Measurements from ENCODE around the gene CLIC5.

The CLIC5 gene

DNA sequence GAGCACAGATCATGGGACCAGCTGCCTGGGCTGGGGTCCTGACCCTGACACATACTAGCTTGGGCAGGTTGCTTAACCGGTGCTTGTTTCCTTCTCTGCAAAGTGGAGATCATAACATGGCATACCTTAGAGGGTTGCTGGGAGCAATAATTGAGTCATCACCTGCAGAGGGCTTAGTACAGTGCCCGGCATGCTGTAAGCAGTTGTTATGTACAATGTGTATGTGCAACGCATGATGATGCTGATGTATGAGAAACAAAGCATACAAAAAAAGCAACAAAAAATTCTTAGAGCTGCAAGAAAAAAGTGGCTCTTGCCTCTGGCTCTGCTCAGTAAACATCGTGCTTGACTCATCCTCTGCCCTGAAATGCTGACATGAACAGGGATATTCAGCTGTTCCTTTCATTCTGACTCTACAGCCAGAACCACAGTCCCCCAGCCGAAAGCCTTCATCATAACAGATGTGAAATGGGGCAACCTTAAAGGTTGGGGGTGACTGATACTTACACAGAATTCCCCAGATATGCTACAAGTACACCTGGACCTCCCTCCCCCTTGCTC is 91.7 kb downstream of the CLIC5 start:
- no peak for DNase-seq

DNA sequence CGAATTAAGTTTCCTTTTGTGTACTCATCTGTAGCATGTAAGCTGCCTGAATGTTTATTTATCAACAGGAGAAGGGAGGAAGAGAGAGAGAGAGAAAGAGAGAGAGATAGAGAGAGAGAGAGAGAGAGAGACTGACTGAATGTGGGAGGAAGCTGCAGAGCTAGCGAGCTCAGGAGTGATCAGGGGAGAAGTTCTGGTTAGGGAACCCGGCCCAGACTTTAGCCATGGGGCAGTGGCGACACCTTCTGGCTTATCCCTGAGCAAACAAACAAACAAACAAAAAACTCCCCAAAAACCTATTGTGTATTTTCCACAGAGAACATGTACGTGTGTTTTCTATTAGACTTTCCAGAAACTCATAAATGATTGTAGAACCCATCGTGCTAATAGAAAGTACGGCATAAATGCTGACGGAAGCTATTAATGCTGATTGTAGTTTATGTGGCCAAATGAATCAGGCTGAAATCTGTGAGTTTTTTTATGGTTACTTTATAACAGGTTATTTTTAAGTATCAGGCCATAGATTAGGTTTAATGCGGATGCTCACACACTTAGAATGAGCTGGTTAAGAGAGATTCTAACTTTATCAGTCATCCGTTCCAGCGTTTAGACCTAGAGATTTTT is 92.8 kb downstream of the CLIC5 start:
- DNase-seq = peak; percentile 14

- no peak for DNase-seq
These were observed 93.9 kb downstream of the CLIC5 start for GRCh38 chr6:45921691-45922281.

DNA sequence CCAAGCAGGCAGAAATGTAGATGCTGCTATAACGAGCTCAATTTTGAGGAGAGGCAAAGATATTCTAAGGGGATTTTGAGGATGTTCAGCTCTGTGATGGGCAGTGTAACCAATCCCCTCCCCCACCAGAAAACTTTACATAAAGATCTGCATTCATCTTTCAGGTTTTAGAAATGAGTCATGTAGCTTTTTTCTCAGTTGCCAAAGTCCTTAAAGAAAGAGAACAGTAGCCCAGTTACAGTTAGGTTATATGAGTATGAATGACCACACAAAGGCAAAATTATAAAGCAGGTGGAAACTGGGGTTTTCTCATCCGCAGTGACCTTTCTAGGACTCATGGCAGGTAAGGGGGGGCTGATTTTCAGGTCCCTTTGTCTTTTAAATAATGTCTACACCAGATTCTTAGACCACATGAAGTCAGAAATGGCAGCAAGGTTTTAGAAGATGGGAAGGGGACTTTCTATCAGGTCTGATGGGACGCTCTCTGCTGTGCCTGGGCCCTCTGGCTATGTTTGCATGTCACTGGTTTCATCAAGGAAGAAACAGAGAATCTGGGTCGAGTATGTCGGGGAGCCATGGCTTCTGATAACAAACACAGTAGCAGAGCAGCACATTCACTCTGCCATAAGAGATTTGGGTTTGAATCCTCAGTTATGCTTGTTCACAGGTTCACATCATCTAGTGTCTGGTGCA is 94.7 kb downstream of the CLIC5 start:
- DNase-seq = no peak

DNA sequence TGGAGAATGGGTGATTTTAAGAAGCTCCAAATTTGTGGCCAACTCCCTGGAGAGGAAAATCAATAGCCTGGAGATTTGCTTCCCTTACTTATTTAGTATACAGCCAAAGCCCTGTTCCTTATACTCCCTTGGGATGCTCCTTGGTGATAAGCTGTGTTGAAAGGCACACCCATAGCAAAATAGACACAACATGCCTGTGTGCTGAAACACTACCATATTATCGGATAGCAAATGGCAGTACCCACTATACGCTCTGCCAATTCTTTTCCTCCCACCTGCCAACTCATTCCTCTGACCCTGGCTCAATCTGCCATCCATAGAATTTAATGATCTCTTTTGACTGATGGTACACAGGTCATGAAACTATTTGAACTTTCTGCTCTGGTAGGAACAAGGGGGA is 98.2 kb downstream of the CLIC5 start:
- DNase-seq = no peak

DNA sequence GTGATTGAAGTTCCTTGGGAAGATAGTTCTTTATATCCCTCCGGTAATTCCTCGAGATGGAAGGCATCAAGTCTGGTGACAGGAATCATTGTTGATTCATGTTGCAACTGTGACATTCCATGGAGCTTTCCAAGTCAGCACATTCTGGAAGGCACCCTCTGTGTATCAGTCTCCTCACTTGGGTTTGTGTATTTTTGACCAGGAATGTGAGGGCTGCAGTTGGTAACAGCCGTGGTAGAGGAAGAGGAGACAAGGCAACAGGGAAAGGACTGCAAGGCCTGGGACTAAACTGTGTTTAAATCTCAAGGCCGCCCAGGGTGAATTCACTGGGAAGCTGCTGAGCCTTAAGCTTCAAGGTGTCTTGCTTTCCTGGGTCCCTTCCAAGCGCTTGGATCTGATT is 99.0 kb downstream of the CLIC5 start:
- no peak for DNase-seq

DNA sequence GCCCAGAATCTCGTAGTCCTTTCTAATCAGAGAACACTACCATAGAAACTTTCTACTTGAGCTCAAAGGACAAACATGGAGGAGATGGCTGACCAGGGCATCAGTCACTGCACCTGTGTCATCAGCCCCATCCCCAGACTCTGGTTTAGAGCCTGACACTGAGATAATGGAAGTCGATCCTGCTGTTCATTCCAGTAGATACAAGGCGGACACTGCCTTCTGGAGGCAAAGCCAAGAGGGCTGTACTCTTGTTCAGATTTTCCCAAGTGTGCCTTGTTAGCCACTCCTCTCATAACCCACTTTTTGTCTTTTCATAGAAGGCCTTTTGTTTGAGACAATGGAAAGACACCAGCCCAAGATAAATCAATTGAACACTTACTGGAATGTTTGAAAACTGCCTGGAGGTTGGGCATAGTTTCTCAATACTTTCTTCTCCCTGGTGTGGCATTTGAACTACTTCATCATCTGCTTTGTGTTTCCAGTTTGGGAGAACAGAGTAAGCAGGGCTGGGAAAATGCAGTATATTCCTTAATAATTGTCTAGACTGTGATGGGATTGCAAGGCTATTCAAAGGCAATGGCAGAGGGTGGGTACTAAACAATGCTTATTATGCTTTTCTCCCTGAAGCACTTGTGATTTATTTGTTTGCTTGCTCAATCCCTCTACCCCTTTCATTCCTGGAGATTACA is 99.7 kb downstream of the CLIC5 start:
- DNase-seq = no peak

DNA sequence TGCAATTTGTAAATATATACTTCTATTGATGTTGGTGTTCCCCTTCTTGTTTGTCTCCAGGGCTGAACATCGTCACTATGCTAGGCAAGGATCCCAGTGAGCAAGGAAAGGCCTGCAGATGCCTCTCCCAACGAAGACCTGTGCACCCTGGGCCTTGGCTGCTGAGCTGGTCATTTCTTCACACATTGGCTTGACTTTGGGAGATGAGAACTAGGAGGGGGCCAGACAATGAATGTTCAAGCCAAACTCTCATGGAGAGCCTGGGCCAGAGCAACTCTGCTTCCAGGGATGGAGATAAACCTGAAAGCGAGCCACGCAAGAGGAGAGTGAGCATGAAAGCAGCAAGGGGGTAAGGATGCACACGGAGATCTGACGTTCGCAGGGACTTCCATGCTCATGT is 104.0 kb downstream of the CLIC5 start:
- DNase-seq = no peak

DNA sequence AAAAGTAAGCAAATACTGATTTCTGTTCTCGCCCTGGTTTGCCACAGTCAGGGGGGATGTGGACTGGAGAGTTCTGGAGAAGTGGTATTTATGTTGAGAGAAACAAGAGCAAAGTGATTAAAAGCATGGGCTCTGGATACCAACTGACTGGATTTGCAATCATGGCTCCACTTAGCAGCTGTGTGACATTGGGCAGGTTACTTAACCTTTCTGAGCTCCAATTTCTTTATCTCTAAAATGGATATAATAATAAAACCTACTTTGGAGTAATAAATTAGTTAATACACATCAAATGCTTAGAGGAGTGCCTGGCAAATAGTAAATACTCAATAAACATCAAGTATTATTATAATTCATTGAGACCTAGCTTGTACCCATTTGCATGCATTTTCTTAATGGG is 111.7 kb downstream of the CLIC5 start:
- no peak for DNase-seq

DNA sequence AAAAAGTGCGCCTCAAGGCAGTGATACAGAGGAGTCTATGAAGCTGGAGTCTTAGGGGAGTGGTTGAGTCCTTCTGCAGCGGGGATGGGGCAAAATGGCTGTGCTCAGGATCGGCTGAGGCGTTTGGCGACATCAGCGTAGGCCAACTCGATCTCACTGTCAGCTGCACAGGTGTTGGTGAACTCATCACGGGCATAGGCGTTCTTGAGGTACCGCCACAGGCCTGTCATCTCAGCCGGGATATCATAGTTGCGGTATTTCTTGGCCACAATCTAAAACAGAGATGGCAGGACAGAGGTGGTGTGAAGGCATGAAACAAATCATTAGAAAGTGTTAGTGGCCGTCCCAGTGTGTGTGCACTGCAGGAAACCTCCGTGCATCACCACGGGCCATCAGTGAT is 112.7 kb downstream of the CLIC5 start:
- DNase-seq = no peak

GRCh38 chr6:45901767-45902650 is 113.7 kb downstream of the CLIC5 start:
- no peak for DNase-seq

- DNase-seq = no peak
These were observed 114.6 kb downstream of the CLIC5 start for GRCh38 chr6:45900808-45901752.

- DNase-seq = no peak
These were observed 116.0 kb downstream of the CLIC5 start for GRCh38 chr6:45899683-45899946.

- DNase-seq = no peak
These were observed 116.5 kb downstream of the CLIC5 start for GRCh38 chr6:45898941-45899682.

DNA sequence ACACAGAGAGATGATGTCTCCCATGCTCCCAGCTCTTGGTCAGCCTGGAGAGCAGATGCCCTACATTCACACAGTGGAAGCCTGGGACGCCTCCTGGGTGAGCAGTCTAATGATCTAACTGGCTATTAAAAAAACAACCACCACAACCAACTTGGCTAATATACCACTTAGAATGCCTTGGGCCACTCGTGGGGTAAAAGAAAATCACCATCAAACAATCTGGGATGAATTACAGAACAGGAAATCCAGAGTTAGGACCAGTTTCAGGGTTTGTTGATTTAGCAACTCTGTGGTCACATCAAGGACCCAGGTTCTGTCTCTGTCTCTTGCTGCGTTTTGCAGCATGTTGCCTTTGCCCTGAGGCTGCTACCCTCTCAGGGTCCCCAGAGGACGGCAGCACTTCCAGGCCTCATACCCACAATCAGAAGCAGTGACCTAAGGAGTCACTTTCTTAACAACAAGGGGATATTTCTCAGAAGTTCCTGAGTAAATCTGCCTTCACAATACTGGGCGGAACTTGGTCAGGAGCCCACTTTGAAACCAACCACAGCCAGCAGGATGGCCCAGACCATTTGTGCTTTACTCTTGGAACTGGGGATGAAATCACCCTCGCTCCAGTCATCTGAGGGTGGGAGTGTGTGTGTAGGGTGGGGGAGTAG is 118.7 kb downstream of the CLIC5 start:
- DNase-seq = no peak

DNA sequence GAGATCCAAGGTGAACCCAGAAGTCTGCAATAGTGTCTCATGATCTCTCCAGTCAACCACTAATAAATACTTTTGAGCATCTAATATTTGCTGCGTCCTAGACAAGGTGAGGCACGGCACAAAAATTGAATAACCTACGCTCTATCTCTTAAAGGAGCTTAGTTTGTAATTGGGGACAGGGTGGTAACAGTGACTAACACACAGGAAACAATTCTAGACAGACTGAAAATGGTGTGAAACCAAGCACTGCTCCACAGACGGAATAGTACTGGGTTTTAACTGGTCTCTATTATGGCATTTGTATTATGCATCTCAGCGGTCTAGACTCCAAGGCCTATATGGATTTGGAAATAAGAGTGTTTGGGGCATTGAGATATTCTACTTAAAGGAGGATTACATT is 120.1 kb downstream of the CLIC5 start:
- no peak for DNase-seq

GRCh38 chr6:45892696-45893245 is 122.9 kb downstream of the CLIC5 start:
- DNase-seq = no peak

- no peak for DNase-seq
These were observed 123.5 kb downstream of the CLIC5 start for GRCh38 chr6:45892196-45892595.

GRCh38 chr6:45886776-45887175 is 128.9 kb downstream of the CLIC5 start:
- no peak for DNase-seq

GRCh38 chr6:45884336-45884735 is 131.3 kb downstream of the CLIC5 start:
- DNase-seq = no peak

All from activated T-cell treated with anti-CD3 and anti-CD28 coated beads for 4 hours (primary cell).